ENCODE results near the gene DNAH6. TPM values are rescaled to one million over a fixed set of nuclear protein-coding genes. Genes with fewer than 3 reads are reported as not detected.
A peak's percentile ranks its signal among the peaks of the same experiment; 100 is the strongest.
"Not testable (repeated sequence)": the region's sequence is repeated elsewhere in the genome, so short reads cannot be mapped to it uniquely, and the experiment has no call there.

The DNAH6 gene
- total RNA-seq, 3 donors from 2014 or later = 1.2 to 1.3 (median 1.3) TPM

DNA sequence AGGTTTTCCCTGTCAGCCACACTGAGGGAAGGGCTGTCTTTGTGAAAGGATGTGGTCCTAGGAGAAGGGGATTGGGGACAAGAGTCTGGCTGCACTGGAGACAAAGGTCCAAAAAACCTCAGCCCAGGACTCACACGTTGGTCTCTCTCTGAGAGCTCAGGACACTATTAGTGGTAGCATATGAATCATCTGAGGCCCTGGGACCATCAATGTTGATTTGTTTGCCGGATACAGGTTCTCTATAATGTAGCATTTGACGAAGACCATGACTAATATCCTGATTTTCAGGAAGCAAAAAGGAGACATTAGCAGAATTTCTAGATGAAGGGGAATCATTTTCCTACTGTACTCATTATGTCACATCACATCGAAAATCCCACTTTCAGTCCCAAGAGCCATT is 22.2 kb upstream of the DNAH6 start:
- Histone ChIP-seq H3K4me3 (no peak overlapping the region), H3K4me1 (ENCODE audit: low read depth) (peaks cover 3% of the 10 kb centered on the region), H3K36me3 (ENCODE audit: low read depth) (no peaks in the 10 kb centered on the region), H3K9me3 (no peaks in the 10 kb centered on the region)
- intact Hi-C loops (cut with DNase I, micrococcal nuclease) = loop anchor here (10.0 kb wide), 2 partner anchors 131 to 391 kb away; partner anchors contain the start of gene TRABD2A (in 1 of the 2)
- no peak for DNase-seq
- no peak for ATAC-seq
- TF ChIP-seq, protein P1, sequence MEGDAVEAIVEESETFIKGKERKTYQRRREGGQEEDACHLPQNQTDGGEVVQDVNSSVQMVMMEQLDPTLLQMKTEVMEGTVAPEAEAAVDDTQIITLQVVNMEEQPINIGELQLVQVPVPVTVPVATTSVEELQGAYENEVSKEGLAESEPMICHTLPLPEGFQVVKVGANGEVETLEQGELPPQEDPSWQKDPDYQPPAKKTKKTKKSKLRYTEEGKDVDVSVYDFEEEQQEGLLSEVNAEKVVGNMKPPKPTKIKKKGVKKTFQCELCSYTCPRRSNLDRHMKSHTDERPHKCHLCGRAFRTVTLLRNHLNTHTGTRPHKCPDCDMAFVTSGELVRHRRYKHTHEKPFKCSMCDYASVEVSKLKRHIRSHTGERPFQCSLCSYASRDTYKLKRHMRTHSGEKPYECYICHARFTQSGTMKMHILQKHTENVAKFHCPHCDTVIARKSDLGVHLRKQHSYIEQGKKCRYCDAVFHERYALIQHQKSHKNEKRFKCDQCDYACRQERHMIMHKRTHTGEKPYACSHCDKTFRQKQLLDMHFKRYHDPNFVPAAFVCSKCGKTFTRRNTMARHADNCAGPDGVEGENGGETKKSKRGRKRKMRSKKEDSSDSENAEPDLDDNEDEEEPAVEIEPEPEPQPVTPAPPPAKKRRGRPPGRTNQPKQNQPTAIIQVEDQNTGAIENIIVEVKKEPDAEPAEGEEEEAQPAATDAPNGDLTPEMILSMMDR (IDR thresholded peaks at IDR 0.05) = no peak

DNA sequence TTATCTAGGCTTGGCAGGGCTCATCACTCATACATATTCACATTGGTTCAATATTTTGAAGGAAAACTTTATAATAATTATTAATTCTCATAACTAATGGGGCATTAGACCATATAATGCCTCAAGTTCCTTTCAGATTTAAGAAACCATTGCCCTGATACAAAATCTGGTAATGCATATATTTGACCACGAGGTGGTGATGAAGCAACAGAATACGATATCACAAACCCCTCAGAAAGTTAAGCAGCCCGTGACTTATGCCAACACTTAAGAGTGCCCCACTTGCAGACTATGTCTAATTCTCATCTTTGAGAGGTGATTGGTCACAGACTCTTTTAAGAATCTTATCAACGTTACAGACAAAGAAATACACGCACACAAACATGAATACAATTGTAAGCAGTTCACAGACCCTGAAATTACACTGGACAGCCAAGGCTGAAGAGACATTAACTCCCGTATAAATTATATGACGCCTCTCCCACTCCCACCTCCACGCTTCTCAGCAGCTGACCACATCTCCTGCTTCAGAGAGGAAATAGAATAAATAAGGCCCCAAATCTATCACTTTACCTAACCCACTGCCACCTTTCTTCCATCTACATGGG is 20.7 kb upstream of the DNAH6 start:
- Histone ChIP-seq H3K36me3 (ENCODE audit: low read depth) (no peaks in the 10 kb centered on the region), H3K9me3 (no peaks in the 10 kb centered on the region), H3K4me1 (ENCODE audit: low read depth) (peaks cover 3% of the 10 kb centered on the region), H3K4me3 (no peak overlapping the region)
- intact Hi-C loops (cut with DNase I, micrococcal nuclease) = loop anchor here (5.0 to 10.0 kb wide), 4 partner anchors 129 to 432 kb away; partner anchors contain the start of gene TRABD2A (in 2 of the 2)
- ATAC-seq (peak; percentile 84), DNase-seq (peak in 1 of 3 donors; percentile 64)
- TF ChIP-seq, protein P1 (IDR thresholded peaks at IDR 0.05) = peak; percentile 38

DNA sequence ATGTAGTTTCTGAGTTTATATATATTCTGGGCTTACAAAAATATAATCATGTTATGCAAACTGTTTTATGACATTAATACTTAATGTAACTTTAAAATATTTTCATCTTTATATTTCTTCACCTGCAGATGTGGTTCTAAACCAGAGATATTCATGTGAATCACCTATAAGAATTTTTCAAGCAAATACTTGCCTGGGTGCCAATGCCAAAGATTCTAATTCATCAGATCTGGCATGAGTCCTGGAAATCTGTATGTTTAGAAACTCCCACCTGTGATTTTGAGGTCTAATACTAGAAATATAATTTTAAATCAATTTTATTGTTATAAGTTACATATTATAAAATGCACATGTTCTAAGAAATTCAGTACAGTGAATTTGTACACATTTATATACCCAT is 19.9 kb upstream of the DNAH6 start:
- TF ChIP-seq, protein P1 (IDR thresholded peaks at IDR 0.05) = no peak
- Histone ChIP-seq H3K4me1 (ENCODE audit: low read depth) (peaks cover 3% of the 10 kb centered on the region), H3K9me3 (no peaks in the 10 kb centered on the region), H3K4me3 (no peak overlapping the region), H3K36me3 (ENCODE audit: low read depth) (no peaks in the 10 kb centered on the region)
- ATAC-seq (no peak), DNase-seq (no peak)
- intact Hi-C loops (cut with DNase I, micrococcal nuclease) = loop anchor here (5.0 to 10.0 kb wide), 4 partner anchors 128 to 431 kb away; partner anchors contain the start of gene TRABD2A (in 2 of the 2)

DNA sequence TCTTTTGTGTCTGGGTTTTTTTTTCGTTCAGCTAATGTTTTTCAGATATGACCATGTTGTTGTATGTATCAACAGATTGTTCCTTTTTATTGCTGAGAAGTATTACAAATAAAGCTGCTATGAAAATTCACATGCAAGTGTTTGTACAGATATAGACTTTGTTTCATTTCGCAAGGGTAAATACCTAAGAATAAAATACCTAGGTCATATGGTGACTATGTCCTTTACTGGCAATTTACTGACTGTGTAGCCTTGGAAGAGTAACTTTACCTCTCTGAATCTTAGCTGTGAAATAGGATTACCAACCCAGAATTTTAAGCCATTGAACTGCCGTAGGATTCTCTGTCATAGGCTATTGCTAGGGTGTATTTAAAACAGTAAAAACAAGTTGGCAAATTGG is 19.0 kb upstream of the DNAH6 start:
- ATAC-seq (peak; percentile 85), DNase-seq (no peak)
- Histone ChIP-seq H3K4me1 (ENCODE audit: low read depth) (peaks cover 3% of the 10 kb centered on the region), H3K9me3 (no peaks in the 10 kb centered on the region), H3K4me3 (no peak overlapping the region), H3K36me3 (ENCODE audit: low read depth) (no peaks in the 10 kb centered on the region)
- intact Hi-C loops (cut with DNase I, micrococcal nuclease) = loop anchor here (5.0 to 10.0 kb wide), 4 partner anchors 128 to 430 kb away; partner anchors contain the start of gene TRABD2A (in 2 of the 2)
- TF ChIP-seq, protein P1 (IDR thresholded peaks at IDR 0.05) = no peak

DNA sequence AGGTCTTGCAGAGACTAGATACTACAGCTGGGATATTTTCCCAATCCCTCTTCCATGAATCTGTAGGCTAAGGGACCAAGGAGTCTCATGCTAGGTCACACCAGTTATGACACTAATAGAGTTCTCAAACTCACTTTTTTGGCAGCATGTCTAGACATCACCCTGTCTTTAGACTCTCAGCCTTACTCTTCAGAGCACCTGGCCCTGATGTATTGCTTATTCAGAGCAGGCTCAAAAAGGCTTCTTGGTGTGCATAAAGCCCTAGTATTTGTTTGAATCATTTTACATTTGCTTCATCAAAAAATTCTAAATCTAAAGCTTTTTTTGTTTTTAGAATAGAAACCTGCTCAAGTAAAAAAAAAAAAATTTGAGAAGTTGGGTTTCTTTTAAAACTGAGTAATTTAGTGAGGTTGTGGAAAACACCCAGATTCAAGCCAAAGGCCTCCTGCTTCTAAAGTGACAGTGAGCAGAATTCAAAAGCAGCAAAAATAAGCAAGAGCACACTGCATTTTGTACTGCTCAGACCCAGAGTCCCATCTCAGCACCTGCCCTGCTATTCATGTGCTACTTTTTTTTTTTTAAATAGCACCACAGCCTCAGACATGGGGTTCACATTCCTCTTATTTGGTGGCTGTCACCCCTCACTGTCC is 18.0 kb upstream of the DNAH6 start:
- Histone ChIP-seq H3K4me3 (no peak overlapping the region), H3K36me3 (ENCODE audit: low read depth) (no peaks in the 10 kb centered on the region), H3K4me1 (ENCODE audit: low read depth) (peaks cover 3% of the 10 kb centered on the region), H3K9me3 (no peaks in the 10 kb centered on the region)
- intact Hi-C loops (cut with DNase I, micrococcal nuclease) = loop anchor here (5.0 to 10.0 kb wide), 4 partner anchors 127 to 429 kb away; partner anchors contain the start of gene TRABD2A (in 2 of the 2)
- TF ChIP-seq, protein P1 (IDR thresholded peaks at IDR 0.05) = no peak
- DNase-seq = no peak
- ATAC-seq = no peak

DNA sequence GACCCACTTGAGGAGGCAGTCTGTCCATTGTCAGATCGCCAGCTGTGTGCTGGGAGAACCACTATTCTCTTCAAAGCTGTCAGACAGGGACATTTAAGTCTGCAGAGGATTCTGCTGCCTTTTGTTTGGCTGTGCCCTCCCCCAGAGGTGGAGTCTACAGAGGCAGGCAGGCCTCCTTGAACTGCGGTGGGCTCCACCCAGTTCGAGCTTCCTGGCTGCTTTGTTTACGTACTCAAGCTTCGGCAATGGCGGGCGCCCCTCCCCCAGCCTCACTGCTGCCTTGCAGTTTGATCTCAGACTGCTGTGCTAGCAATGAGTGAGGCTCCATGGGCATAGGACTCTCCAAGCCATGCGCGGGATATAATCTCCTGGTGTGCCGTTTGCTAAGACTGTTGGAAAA is 5.3 kb upstream of the DNAH6 start:
- H3K9me3 ChIP-seq; intact Hi-C loops (cut with DNase I, micrococcal nuclease); ATAC-seq; H3K36me3 ChIP-seq (ENCODE audit: low read depth); H3K4me3 ChIP-seq; H3K4me1 ChIP-seq (ENCODE audit: low read depth): not testable (repeated sequence)
- peak in 1 of 3 donors; percentile 42 for DNase-seq

Measured in mucosa of descending colon (tissue), 3 donors.